ENCODE results near the gene IL37.
"Not testable (repeated sequence)": the region's sequence is repeated elsewhere in the genome, so short reads cannot be mapped to it uniquely, and the experiment has no call there.

Gene IL37

GRCh38 chr2:112891385-112891831 is 19.6 kb upstream of the IL37 start:
- no peak for DNase-seq

GRCh38 chr2:112893752-112894151 is 17.2 kb upstream of the IL37 start:
- no peak for DNase-seq

- DNase-seq, result no peak
Measured at GRCh38 chr2:112896909-112897623, 13.9 kb upstream of the IL37 start.

GRCh38 chr2:112897624-112897978 is 13.4 kb upstream of the IL37 start:
- no peak for DNase-seq

- not testable (repeated sequence) for DNase-seq
Measured at GRCh38 chr2:112901431-112902065, 9.4 kb upstream of the IL37 start.

GRCh38 chr2:112902816-112903215 is 8.1 kb upstream of the IL37 start:
- DNase-seq, result no peak

GRCh38 chr2:112904883-112905282 is 6.1 kb upstream of the IL37 start:
- DNase-seq, result no peak

GRCh38 chr2:112906276-112906675 is 4.7 kb upstream of the IL37 start:
- no peak for DNase-seq

GRCh38 chr2:112907001-112907949 is 3.7 kb upstream of the IL37 start:
- no peak for DNase-seq

- DNase-seq, result not testable (repeated sequence)
Measured at GRCh38 chr2:112908559-112908958, 2.4 kb upstream of the IL37 start.

- DNase-seq, result no peak
Measured at GRCh38 chr2:112910219-112910618, 746 bp upstream of the IL37 start.

- no peak for DNase-seq
Measured at GRCh38 chr2:112912403-112912802, 1.4 kb downstream of the IL37 start.

- DNase-seq, result peak; percentile 14
Measured at GRCh38 chr2:112915300-112916144, 4.6 kb downstream of the IL37 start.

GRCh38 chr2:112916145-112916571 is 5.2 kb downstream of the IL37 start:
- DNase-seq, result no peak

GRCh38 chr2:112916625-112917247 is 5.8 kb downstream of the IL37 start:
- DNase-seq, result peak; percentile 22

- peak; percentile 42 for DNase-seq
Measured at GRCh38 chr2:112917856-112918255, 6.9 kb downstream of the IL37 start.

- DNase-seq, result peak; percentile 25
Measured at GRCh38 chr2:112918256-112918655, 7.3 kb downstream of the IL37 start.

- DNase-seq, result peak; percentile 21
Measured at GRCh38 chr2:112919086-112919485, 8.1 kb downstream of the IL37 start.

- no peak for DNase-seq
Measured at GRCh38 chr2:112920923-112921532, 10.1 kb downstream of the IL37 start.

GRCh38 chr2:112921982-112922381 is 11.0 kb downstream of the IL37 start:
- peak; percentile 13 for DNase-seq

- DNase-seq, result peak; percentile 42
Measured at GRCh38 chr2:112923237-112923966, 12.4 kb downstream of the IL37 start.

Data from islet precursor cell (in vitro differentiated cells).